HG02970 (cell line): Measurements from ENCODE around the gene FIP1L1.
"Not testable (repeated sequence)": the region's sequence is repeated elsewhere in the genome, so short reads cannot be mapped to it uniquely, and the experiment has no call there.

Experiments
- ATAC-seq: cut with Tn5 transposase; IDR thresholded peaks from one replicate; pipeline ENCODE4 v1.9.1; 2021; ENCODE audit warnings: mild to moderate bottlenecking, moderate library complexity, moderate number of reproducible peaks; ENCODE audit not compliant: unreplicated experiment, low FRiP score

FIP1L1 gene

GRCh38 chr4:53374777-53375258, 2.6 kb upstream of the FIP1L1 start:
- no peak for ATAC-seq

GRCh38 chr4:53376900-53377299, 541 bp upstream of the FIP1L1 start:
- no peak for ATAC-seq

- ATAC-seq, result no peak
Measured at GRCh38 chr4:53378171-53378482, 686 bp downstream of the FIP1L1 start.

GRCh38 chr4:53380221-53380620, 2.8 kb downstream of the FIP1L1 start:
- no peak for ATAC-seq

- ATAC-seq, result not testable (repeated sequence)
Measured at GRCh38 chr4:53409479-53409878, 32.0 kb downstream of the FIP1L1 start.

- ATAC-seq, result no peak
Measured at GRCh38 chr4:53419208-53419607, 41.8 kb downstream of the FIP1L1 start.

- ATAC-seq, result no peak
Measured at GRCh38 chr4:53421791-53422190, 44.4 kb downstream of the FIP1L1 start.

GRCh38 chr4:53422367-53422766, 44.9 kb downstream of the FIP1L1 start:
- no peak for ATAC-seq

GRCh38 chr4:53424280-53424679, 46.8 kb downstream of the FIP1L1 start:
- ATAC-seq, result no peak

- ATAC-seq, result no peak
Measured at GRCh38 chr4:53427366-53427765, 49.9 kb downstream of the FIP1L1 start.

- no peak for ATAC-seq
Measured at GRCh38 chr4:53431052-53431451, 53.6 kb downstream of the FIP1L1 start.

GRCh38 chr4:53432528-53433424, 55.3 kb downstream of the FIP1L1 start:
- no peak for ATAC-seq

- ATAC-seq, result no peak
Measured at GRCh38 chr4:53436251-53436650, 58.8 kb downstream of the FIP1L1 start.

- ATAC-seq, result no peak
Measured at GRCh38 chr4:53441564-53441963, 64.1 kb downstream of the FIP1L1 start.

- ATAC-seq, result no peak
Measured at GRCh38 chr4:53444954-53445353, 67.5 kb downstream of the FIP1L1 start.

GRCh38 chr4:53450773-53451172, 73.3 kb downstream of the FIP1L1 start:
- no peak for ATAC-seq

- no peak for ATAC-seq
Measured at GRCh38 chr4:53453385-53453784, 75.9 kb downstream of the FIP1L1 start.

- ATAC-seq, result no peak
Measured at GRCh38 chr4:53455766-53456165, 78.3 kb downstream of the FIP1L1 start.

- ATAC-seq, result no peak
Measured at GRCh38 chr4:53456178-53456577, 78.7 kb downstream of the FIP1L1 start.

- no peak for ATAC-seq
Measured at GRCh38 chr4:53459548-53459947, 82.1 kb downstream of the FIP1L1 start.

GRCh38 chr4:53461244-53461643, 83.8 kb downstream of the FIP1L1 start:
- ATAC-seq, result no peak

GRCh38 chr4:53463340-53463739, 85.9 kb downstream of the FIP1L1 start:
- no peak for ATAC-seq
